ENCODE data around the gene DCAF4L1.

DNA sequence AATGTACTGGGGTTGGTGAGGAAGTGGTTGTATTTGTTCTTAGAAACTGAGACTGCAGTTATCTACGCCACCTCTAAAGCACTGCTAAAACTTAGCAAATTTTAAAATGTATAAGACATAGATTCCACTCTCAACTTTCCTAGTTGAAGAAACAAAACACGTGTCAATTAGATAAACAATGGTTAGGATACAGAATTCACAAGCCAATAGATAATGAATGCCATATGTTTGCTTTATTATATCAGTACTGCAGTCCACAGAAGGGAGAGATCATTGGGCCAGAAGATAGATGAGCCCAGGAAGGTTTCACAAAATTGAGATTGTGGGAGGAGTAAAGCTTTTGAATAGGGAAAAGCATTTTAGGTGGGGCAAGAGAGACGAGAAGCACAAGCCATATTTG lies 32.0 kb upstream of the DCAF4L1 start:
- TF ChIP-seq POLR2A (IDR thresholded peaks at IDR 0.05; ENCODE audit: low read length) (no peak), GATA1 (IDR thresholded peaks at IDR 0.05; ENCODE audit: low read depth, low read length) (no peak)

All from erythroblast (primary cell).